Measurements from ENCODE around the gene GJB1.
A peak's percentile ranks its signal among the peaks of the same experiment; 100 is the strongest.

GJB1 gene

DNA sequence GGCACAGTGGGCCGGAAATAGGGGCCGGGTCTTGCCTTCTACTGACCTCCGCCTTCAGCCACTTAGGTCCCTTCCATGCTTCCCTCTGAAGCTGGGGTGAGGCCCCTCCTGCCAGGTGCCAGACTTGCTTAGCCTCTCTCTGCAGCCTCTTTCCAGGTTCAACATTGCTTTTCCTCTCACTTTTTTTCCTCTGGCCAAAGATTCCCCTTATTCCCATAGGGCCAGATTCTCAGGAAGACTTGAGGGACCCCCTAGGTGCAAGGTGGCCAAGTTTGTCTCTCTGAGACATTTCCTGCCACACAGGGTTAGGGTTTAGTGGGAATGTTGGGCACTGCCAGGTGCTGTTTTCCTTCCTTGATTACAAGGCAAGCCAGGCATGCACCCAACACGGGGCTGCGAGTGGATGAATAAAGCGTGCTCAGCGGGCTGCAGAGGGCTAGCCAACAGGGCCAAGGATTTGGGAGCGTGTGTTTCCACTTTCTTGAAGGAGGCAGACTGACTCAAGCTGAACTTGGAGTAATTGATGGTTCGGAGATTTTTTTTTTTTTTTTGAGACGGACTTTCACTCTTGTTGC lies 7.6 kb upstream of the GJB1 start:
- DNase-seq = no peak

DNA sequence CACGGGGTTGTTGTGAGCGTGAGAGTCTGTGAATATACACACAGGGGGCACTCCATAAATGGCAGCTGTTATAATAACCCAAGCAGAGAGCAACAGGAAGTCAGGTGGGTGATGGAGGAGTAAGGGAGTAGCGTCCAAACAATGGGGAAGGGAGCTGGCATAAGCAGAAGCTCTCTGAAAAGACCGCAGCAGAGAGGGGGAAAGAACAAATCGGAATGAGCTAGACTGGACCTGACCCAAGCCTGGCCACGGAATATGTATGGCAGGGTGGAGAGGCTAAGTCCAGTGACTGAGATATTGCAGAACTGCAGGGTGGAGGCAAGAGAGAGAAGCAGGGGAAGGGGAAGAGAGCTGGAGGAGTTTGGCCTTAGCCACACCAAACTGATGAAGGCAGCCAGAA lies 6.5 kb upstream of the GJB1 start:
- no peak for DNase-seq

DNA sequence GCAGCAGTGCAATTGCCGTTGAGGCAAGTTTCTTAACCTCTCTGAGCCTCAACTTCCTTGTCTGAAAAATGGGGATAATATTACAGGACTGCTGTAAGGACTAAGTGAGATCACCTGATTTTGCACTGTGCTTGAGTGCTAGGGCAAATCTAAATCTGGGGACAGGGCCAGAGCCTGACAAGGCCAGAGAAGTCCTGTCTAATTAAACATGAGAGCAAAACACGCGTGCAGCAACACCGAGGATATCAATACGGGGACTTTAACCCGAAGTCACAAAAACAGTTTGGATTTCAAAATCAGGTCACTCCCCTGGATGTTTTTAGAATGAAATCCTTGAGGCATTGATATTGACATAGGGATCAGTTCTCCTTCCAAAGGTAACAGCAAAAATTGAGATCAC lies 5.7 kb upstream of the GJB1 start:
- DNase-seq = no peak

DNA sequence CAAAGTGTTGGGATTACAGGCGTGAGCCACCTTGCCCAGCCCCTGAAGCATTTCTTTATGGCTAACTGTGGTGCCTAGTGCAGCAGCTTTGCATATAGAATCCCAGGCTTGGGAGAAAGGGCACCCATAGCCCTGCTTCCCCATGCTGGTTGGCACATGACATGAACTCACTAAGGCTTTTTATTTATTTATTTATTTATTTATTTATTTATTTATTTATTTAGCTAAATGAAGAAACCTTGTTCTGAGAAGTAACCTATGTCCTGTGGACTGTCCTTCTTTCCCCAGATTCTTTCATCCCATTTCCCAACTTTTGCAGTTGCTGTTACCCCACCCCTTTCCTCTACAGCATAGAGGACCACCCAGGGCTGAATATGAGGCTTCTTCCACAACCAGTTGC lies 1.9 kb upstream of the GJB1 start:
- DNase-seq = no peak

DNA sequence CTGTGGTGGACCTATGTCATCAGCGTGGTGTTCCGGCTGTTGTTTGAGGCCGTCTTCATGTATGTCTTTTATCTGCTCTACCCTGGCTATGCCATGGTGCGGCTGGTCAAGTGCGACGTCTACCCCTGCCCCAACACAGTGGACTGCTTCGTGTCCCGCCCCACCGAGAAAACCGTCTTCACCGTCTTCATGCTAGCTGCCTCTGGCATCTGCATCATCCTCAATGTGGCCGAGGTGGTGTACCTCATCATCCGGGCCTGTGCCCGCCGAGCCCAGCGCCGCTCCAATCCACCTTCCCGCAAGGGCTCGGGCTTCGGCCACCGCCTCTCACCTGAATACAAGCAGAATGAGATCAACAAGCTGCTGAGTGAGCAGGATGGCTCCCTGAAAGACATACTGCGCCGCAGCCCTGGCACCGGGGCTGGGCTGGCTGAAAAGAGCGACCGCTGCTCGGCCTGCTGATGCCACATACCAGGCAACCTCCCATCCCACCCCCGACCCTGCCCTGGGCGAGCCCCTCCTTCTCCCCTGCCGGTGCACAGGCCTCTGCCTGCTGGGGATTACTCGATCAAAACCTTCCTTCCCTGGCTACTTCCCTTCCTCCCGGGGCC lies 1.2 kb downstream of the GJB1 start:
- no peak for DNase-seq

DNA sequence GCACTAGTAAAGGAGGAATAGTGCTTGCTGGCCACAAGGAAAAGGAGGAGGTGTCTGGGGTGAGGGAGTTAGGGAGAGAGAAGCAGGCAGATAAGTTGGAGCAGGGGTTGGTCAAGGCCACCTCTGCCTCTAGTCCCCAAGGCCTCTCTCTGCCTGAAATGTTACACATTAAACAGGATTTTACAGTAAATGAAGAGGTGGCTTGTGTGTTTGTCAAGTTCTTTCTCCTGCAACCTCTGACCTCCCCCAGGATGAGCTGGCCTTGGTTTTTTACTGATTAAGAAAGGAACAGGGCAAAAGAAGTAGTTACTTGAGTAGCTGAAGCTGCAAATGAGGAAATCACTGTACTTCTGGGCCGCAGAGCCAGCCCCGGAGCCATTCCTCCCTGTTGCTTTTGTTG lies 2.0 kb downstream of the GJB1 start:
- DNase-seq = no peak

DNA sequence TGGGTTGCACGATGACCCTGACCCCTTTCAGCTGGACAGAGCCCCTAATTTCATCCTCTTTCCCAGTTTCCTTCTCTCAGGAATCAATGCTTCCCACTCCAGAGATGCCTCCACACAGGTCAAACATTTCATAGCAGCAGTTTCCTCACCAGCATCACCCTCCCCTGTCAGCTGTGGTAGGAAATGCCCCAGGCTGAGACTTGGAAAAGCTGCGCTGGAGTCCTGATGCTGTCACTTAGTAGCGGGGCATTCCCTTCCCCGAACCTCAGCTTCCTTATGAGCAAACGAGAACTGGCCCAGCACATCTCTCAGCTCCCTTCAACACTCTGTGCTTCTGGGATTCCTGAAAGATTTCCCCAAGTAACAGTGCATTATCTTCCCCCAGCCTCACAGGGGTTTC lies 2.7 kb downstream of the GJB1 start:
- DNase-seq = no peak

DNA sequence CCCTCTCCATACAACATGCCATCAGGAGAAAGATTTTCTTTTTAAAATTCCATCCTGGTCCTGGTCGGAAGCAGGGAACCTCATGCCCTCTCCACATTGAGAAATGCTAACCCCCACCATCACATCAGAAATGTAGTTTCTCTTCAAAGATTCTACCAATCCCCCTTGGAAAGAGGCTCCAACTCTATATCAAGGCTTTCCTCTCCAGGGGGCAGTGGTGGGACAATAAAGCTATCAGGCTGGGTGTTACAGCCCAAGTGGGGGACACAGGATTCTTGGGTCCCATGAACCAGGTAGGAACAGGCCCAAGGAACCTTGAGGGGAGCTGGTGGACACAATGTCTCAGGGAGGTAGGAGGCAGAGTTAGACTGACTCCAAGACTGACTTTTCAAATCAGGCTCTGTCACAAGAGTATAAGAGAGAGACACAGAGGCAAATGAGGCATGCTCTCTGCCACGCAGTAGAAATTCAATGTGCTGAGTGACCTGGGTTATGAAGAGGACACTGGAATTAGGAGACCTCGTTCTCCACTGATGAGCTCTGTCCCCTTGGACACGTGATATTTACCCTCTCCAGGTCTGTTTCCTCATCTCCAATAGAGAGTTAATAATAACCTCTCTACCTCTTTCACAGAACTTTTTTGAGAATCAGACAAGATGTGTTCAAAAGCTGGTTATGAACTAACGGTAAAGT lies 4.5 kb downstream of the GJB1 start:
- no peak for DNase-seq

DNA sequence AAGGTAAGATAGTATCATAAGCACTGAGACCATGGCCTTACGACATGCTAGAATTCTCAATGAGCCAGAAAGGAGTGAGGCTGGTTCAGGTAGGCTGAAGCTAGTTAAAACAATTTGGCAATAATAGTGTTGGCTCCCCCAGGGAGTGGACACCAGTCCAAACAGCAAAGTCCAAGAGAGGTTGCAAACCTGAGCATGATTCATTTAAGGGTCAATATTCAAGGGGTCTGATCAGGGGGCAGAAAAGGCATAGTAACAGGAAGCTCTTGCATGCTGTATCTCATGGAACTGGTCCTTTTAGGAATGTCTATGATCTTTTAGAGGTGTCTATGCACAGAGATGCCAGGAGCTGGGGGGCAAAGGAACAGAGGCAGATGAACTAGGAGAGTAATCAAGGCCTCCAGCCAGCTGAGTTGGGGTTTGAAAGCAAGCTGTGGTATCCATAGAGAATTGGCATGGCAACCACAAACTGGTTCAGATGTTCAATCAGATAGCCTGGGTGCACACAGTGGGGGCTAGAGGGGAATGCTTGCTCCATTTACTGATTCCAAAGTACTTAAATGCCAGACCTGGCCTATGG lies 5.1 kb downstream of the GJB1 start:
- no peak for DNase-seq

DNA sequence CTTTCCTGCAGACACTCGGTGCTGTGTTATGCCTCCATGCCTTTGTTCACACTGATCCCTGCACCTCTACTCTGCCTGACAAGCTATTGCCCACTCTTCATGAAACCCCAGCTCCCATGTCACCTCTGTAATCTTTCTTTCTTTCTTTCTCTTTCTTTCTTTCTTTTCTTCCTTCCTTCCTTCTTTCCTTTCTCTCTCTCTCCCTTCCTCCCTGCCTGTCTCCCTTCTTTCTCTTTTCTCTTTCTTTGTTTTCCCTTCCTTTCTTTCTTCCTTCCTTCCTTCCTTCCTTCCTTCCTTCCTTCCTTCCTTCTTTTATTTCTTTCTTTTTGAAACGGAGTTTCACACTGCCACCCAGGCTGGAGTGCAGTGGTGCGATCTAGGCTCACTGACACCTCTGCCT lies 12.5 kb downstream of the GJB1 start:
- no peak for DNase-seq

DNA sequence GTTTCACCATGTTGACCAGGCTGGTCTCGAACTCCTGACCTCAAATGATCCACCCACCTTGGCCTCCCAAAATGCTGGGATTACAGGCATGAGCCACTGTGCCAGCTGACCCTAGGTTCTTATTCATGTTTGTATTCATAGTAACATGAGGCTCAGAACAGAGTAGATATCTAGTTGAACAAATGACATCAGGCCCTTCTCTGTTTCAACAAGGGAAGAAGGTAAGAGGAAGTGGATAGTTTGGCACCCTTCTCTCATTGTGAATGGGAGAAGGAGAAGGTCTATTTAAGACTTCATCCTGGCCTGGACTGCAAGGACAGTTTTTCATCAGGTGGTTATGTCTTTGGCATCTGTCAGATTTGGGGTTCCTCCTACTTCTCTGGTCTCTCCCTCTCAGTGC lies 13.8 kb downstream of the GJB1 start:
- no peak for DNase-seq

DNA sequence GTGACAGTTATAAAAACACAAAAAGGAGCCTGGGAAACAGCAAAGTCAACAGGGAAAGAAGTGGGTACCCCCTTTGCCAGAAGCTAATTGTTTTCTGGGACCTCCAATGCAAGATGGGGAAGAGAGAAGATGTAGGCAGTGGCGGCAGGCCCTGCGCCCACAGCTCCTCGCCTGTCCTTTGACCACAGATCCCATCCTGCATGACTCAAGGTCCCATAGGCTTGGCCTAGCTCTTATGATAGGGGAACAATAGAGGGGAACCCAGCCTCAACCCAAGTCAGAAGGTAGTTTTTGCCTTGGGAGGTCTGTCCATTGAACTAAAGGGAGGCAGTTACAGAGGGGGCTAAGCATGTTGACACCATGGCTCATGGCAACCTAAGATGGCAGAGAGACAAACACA lies 16.8 kb downstream of the GJB1 start:
- DNase-seq = no peak

DNA sequence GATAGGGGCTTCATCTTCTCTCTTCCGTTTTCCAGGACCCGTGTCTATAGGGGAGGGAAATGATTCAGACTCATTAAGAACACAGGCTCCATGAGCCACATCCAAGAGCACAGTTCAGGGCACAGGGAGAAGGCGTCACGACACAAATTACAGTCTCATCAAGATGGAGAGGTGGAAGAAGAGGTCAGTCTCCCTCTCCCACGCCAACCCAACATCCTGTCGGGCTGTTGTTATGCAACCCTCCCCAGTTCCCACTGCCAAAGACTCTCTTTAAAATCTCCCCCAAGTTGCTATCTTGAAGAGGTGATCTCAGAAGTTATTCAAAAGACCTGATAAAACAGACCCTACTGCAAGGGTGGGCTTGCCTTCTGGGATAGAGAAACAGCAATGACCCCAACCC lies 18.3 kb downstream of the GJB1 start:
- no peak for DNase-seq

DNA sequence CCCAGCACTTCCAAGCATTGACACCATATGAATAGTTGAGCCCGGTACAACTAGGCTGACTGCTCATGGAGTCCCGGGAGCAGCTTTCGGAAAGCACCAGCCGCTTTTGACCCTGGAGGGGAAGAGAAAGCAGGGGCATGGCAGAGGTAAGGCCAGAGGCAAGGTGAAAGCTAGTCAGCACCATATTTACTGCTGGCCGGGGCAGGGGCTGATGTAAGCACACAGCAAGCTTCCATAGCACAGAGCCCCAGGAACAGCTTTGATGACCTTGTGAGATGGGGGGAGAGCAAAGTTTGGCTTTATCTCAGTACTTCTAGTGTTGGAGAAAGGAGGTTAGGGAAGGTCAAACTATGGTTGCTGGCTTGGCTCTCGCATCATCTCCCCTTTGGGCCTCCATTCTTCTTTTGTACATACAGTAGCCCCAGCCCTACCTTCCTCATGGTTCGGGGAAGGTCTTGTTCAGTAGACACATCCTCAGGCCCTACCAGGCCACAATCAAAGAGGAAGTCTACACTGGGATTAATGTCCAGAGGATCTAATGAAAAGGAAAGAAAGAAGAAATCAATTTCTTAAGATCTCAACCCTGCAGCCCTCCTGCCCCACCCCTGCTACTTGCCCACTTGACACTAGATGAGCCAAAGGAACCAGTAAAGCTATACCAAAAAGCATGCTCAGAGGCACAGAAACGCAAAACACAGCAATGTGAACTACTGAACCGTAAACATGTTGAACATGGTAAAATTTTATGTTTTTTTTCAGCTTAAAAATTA lies 21.5 kb downstream of the GJB1 start:
- no peak for DNase-seq

DNA sequence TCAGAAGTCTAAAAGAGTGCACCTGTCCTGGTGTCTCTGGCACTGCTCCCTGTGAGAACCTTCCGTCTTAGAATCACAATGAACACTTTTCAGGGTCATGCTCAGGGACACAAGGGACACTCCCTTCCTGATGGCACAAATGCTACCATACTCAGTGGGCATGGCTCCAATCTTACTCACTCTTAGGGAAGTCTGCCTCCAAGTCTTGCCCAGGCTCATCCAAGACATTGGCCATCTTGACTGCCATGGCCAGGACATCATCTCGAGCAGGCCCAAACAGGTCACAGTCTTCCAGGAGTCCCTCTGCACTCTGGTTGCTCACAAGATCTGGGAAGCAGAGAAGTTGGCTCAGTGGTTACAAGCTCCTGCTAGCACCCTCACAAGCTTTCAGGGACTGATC lies 22.1 kb downstream of the GJB1 start:
- DNase-seq = no peak

DNA sequence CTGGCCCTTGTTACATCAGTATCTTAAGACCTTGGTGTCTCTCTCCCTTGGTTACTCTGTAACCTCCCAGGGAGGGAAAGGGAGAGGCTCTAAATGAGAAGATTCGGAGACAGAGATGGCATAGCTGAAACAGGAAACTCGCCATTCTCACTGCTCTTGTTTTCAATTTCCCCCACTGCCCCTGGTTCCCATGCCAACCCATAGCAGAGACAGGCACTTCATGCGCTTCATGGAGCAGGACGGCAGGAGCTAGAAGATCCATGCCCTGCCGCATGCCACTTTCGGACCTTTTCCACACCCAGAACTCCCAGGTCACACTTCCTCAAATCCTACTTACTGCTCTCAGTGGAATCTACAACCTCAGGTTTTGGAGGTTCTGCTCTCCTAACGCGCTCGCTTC lies 27.8 kb downstream of the GJB1 start:
- no peak for DNase-seq

DNA sequence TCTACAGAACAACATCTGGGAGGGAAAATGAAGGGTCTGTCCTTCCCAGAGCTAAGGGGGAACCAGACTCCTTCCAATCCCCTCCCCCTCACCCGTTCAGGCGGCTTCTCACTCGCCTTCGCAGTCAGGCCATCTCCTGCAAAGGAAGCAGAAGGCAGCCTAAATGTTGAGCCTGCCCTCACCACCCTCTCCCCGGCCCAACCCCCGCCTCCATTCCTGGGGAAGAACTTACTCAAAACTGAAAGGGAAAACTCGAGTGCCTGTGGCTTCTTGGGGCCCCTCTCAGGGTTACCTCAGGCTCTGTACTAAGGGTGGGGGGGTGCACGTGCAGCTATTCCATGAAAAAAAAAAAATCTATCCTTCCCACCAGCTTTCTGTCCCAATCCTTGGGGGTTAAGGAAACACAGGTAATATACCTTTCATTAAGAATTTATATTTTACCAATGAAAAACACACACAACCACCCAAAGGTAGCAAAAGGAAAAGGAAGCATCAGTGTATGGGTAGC lies 28.5 kb downstream of the GJB1 start:
- peak; percentile 39 for DNase-seq

DNA sequence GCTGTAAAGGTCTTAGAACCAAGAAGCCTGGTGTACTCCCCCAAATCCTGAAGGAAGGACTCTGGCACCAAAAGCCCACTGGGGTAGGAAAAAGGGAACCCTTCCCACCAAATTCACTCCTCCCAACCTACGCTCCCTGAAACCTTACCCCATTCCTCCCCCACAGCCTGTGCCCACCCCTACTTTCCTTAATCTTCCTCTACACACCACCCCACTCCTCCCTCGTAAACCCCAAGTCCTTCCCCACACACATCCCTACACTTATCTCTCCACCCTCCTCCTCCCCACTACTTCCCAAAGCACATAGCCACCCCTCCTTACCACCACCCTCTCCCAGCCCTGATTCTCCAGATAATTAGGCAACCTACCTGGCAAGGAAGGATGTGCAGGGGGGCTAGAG lies 29.2 kb downstream of the GJB1 start:
- no peak for DNase-seq

DNA sequence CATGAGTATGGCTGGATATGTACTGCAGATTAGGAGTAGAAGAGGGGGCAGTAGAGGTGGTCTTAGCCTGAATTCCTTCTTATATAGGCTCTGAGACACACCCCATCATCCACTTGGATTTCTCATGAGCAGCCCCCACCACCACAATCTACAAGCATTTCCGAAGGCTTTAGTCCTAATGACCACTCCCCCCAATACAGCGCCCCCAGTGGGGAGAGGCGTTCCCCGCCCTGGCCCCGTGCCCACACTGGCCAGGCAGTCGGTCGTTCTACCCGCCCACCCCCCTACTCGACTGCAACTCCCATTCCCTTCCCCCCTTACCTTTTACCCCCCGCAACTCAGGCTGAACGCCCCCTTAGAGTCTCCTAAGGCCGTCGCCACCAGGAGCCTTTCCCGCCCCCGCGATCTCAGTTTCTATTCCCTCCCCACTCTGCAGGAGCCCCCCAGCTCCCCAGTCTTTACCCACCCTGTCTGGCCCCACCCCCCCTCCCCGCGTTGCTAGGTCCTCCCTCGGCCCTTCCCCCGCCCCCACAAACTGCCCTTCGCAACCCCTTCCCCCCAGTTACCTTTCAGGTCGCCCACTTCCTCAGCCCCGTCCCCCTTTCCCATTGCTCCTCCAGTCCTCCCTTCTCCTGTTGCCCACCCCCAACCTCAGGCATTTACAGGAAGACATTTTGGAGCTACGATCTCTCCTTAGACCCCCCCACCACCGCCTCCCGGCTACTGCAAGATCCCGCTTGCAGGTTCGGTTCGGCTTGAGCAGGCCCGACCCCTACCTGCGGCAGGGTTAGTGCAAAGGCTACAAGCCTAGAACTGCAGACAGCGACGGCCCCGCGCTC lies 30.4 kb downstream of the GJB1 start:
- peak; percentile 41 for DNase-seq

DNA sequence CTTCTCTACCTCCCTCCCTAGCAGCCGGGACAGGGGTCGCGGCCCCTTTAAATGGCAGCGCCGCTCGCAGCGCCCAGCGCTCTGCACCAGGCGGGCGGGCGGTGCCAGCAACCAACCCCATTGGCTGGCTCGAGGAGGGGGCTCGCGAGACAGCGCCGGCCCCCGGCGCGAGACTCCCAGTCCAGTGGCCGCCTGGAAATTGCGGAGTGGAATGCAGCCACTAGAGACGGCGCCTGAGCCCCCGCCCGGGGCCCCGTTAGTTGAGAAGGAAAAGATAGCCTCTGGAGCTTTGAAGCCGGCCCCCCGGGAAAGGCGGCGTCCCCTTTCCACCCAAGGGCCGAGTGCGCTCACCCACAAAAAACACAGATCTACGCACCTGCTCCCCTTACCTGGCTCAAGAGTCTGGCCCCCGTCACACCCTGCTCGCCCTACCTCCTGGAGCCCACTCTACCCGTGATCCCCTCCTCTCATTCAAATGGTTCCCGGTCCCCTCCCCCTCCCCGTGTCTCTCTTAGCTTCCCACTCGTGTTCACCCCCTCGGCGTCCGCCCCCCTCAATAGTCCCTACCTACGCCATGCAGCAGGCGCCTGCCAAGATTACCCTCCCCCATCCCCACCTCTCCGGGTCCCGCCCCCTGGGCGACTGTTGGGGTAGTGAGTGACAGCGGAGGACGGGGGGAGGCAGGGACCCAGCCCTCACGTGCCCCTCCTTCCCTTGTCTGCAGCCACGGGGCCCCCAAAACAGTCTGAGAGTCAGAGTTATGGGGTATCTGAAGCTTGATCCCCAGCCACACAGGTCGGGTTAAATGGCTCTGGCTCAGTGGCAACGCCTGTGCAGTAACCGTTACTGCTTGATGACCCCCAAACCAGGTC lies 31.3 kb downstream of the GJB1 start, which contains the start of gene ZMYM3:
ZMYM3 (minus strand) TSS at position 49 of the 872 bp plus-strand sequence. CDS start 885 bp downstream, outside the sequence.
- peak; percentile 82 for DNase-seq

DNA sequence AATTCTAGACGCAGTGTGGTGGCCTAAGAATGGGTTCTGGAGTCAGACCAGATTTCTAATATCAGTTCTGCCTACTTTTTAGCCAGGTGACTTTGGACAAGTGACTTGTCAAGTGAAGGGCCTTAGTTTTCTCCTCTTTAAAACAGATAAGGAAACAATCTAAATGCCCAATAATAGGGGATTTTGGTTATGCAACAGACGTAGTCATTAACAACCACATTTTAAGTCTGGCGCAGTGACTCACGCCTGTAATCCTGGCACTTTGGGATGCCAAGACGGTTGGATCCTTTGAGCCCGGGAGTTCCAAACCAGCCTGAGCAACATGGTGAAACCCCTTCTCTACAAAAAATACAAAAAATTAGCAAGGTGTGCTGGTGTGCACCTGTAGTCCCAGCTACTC lies 33.0 kb downstream of the GJB1 start:
- DNase-seq = no peak

All from activated CD4-positive, alpha-beta T cell treated with anti-CD3 and anti-CD28 coated beads, Interleukin-2, amount 50 U/mL, for 16 hours (primary cell).